CD4-positive, alpha-beta memory T cell (primary cell): ENCODE data around the gene CMIP. TPM values are rescaled to one million over a fixed set of nuclear protein-coding genes. Genes with fewer than 3 reads are reported as not detected.

Experiments used
- CTCF ChIA-PET: fragments of 350-600 bp; sonication (Branson Sonifier 250); formaldehyde crosslinking; loops from one replicate; lab custom pipeline; 2021; ENCODE audit warnings: inconsistent platforms; ENCODE audit not compliant: partially characterized antibody; lab: Charles Lee
- POLR2A ChIA-PET: fragments of 350-600 bp; sonication (Branson Sonifier 250); formaldehyde crosslinking; loops from one replicate; lab custom pipeline; 2021; ENCODE audit not compliant: partially characterized antibody; lab: Charles Lee
- DNase-seq, 5 donors: peaks; one replicate each; pipeline versions ENCODE4 v3.0.0 to v3.0.0-alpha.2; 2020 to 2022; ENCODE audit warnings: mixed read lengths in 1 of 5
- H3K27ac ChIP-seq: one replicate; pipeline ENCODE4 v1.7.0; 2013; ENCODE audit warnings: low read depth, low read length
- H3K27me3 ChIP-seq: 2 replicates; pipeline ENCODE4 v1.7.0; 2013; ENCODE audit warnings: mild to moderate bottlenecking, low read length, moderate library complexity; ENCODE audit not compliant: insufficient read depth
- H3K36me3 ChIP-seq: 2 replicates; pipeline ENCODE4 v1.7.0; 2013; ENCODE audit warnings: mild to moderate bottlenecking, low read length, moderate library complexity; ENCODE audit not compliant: insufficient read depth
- H3K4me1 ChIP-seq: 2 replicates; pipeline ENCODE4 v1.7.0; 2013; ENCODE audit warnings: mild to moderate bottlenecking, low read length, moderate library complexity; ENCODE audit not compliant: insufficient read depth
- H3K4me3 ChIP-seq, 2 donors: one replicate each; pipeline ENCODE4 v1.7.0; 2013; ENCODE audit warnings: low read length in 2 of 2, mild to moderate bottlenecking in 1 of 2
- H3K9me3 ChIP-seq, 2 donors: one replicate each; pipeline ENCODE4 v1.7.0; 2013; ENCODE audit warnings: low read length in 2 of 2, control low read depth in 1 of 2; ENCODE audit not compliant: control insufficient read depth in 1 of 2
- H3K27ac Mint-ChIP-seq, 7 donors: one replicate each; pipeline ENCODE4 v1.8.0; 2020 to 2021; ENCODE audit warnings: mixed read lengths in 7 of 7, mild to moderate bottlenecking in 6 of 7, inconsistent platforms in 3 of 7, moderate library complexity in 3 of 7
- H3K27me3 Mint-ChIP-seq, 2 donors: one replicate each; pipeline ENCODE4 v1.8.0; 2020 to 2021; ENCODE audit warnings: mixed read lengths in 2 of 2
- H3K36me3 Mint-ChIP-seq, 2 donors: one replicate each; pipeline ENCODE4 v1.8.0; 2020 to 2021; ENCODE audit warnings: mixed read lengths in 2 of 2, inconsistent platforms in 1 of 2, mild to moderate bottlenecking in 1 of 2
- H3K4me1 Mint-ChIP-seq, 4 donors: one replicate each; pipeline ENCODE4 v1.8.0; 2020 to 2021; ENCODE audit warnings: mixed read lengths in 4 of 4, mild to moderate bottlenecking in 1 of 4
- H3K4me3 Mint-ChIP-seq, 8 donors: one replicate each; pipeline ENCODE4 v1.8.0; 2020 to 2021; ENCODE audit warnings: mixed read lengths in 8 of 8, mild to moderate bottlenecking in 7 of 8, moderate library complexity in 6 of 8, inconsistent platforms in 3 of 8
- H3K9me3 Mint-ChIP-seq, 8 donors: one replicate each; pipeline ENCODE4 v1.8.0; 2020 to 2021; ENCODE audit warnings: mixed read lengths in 8 of 8, mild to moderate bottlenecking in 5 of 8, inconsistent platforms in 3 of 8, moderate library complexity in 1 of 8
- intact Hi-C: fragments of 100-400 bp; cut with micrococcal nuclease; formaldehyde crosslinking; loops from one replicate; pipeline ENCODE4 v1.15.1; 2023
- polyA plus RNA-seq, 2 donors: library from polyadenylated mRNA; unstranded; fragments of 300-500 nt; fragmentation: Illumina TruSeq; gene quantifications; one replicate each; pipeline ENCODE4 v1.2.3, GENCODE V29; 2021
- total RNA-seq, 2 experiments: library from RNA; stranded (reverse); gene quantifications; one replicate each; pipeline ENCODE4 v1.2.3, GENCODE V29; 2021

The CMIP gene
- total and polyA plus RNA-seq, 4 experiments from 2014 or later, result 0.84 to 36.4 (median 33.2) TPM; not detected in 1

- POLR2A ChIA-PET, result no interaction called here
- H3K27ac ChIP-seq, result no peak overlapping the region
- no peaks in the 10 kb centered on the region for H3K9me3 Mint-ChIP-seq
- intact Hi-C loops, result no loop called here
- H3K4me1 Mint-ChIP-seq, result peaks cover 4 to 19% (median 13%) of the 10 kb centered on the region in 4 donors
- H3K36me3 Mint-ChIP-seq, result peaks cover 2 to 4% of the 10 kb centered on the region in 2 donors
- no peaks in the 10 kb centered on the region for H3K27me3 Mint-ChIP-seq
- peak overlapping the region in 2 of 7 donors; percentile 7 for H3K27ac Mint-ChIP-seq
- H3K4me3 ChIP-seq, result no peak overlapping the region
- no peak for DNase-seq
- H3K27me3 ChIP-seq, result no peaks in the 10 kb centered on the region
- CTCF ChIA-PET, result interaction anchor here (1.2 kb wide), 1 partner anchor 22 kb away, joined by 4 read pairs; no protein-coding TSS in a partner anchor
- no peaks in the 10 kb centered on the region for H3K9me3 ChIP-seq
- no peaks in the 10 kb centered on the region for H3K4me1 ChIP-seq
- H3K4me3 Mint-ChIP-seq, result no peak overlapping the region
- no peaks in the 10 kb centered on the region for H3K36me3 ChIP-seq
These were observed 157.1 kb downstream of the CMIP start for GRCh38 chr16:81601601-81602255.

GRCh38 chr16:81602256-81602776 lies 157.7 kb downstream of the CMIP start:
- no peaks in the 10 kb centered on the region for H3K4me1 ChIP-seq
- intact Hi-C loops, result no loop called here
- H3K27me3 ChIP-seq, result no peaks in the 10 kb centered on the region
- no peaks in the 10 kb centered on the region for H3K27me3 Mint-ChIP-seq
- no peak for DNase-seq
- no peak overlapping the region for H3K4me3 Mint-ChIP-seq
- ChIA-PET POLR2A (interaction anchor here (0.6 kb wide), 1 partner anchor 175 kb away, joined by 3 read pairs; no protein-coding TSS in a partner anchor), CTCF (interaction anchor here (0.9 to 1.2 kb wide), 2 partner anchors 14 to 21 kb away, joined by 3 to 4 read pairs; no protein-coding TSS in a partner anchor)
- H3K4me1 Mint-ChIP-seq, result peaks cover 4 to 17% (median 12%) of the 10 kb centered on the region in 4 donors
- no peaks in the 10 kb centered on the region for H3K9me3 ChIP-seq
- H3K27ac ChIP-seq, result no peak overlapping the region
- H3K4me3 ChIP-seq, result no peak overlapping the region
- H3K36me3 Mint-ChIP-seq, result peaks cover 5 to 8% of the 10 kb centered on the region in 2 donors
- no peaks in the 10 kb centered on the region for H3K36me3 ChIP-seq
- H3K9me3 Mint-ChIP-seq, result no peaks in the 10 kb centered on the region
- H3K27ac Mint-ChIP-seq, result peak overlapping the region in 2 of 7 donors; percentile 23 to 31

GRCh38 chr16:81602792-81603191 lies 158.2 kb downstream of the CMIP start:
- Mint-ChIP-seq H3K9me3 (no peaks in the 10 kb centered on the region), H3K4me1 (peaks cover 4 to 16% (median 11%) of the 10 kb centered on the region in 4 donors), H3K4me3 (no peak overlapping the region), H3K27me3 (no peaks in the 10 kb centered on the region), H3K27ac (peak overlapping the region in 2 of 7 donors; percentile 10 to 36), H3K36me3 (peaks cover 10 to 11% of the 10 kb centered on the region in 2 donors)
- CTCF ChIA-PET, result interaction anchor here (0.9 to 1.2 kb wide), 2 partner anchors 14 to 21 kb away, joined by 3 to 4 read pairs; no protein-coding TSS in a partner anchor
- DNase-seq, result no peak
- Histone ChIP-seq H3K4me1 (no peaks in the 10 kb centered on the region), H3K4me3 (no peak overlapping the region), H3K9me3 (no peaks in the 10 kb centered on the region), H3K27me3 (no peaks in the 10 kb centered on the region), H3K27ac (no peak overlapping the region), H3K36me3 (no peaks in the 10 kb centered on the region)
- POLR2A ChIA-PET, result interaction anchor here (0.6 kb wide), 1 partner anchor 176 kb away, joined by 3 read pairs; no protein-coding TSS in a partner anchor
- intact Hi-C loops, result no loop called here

GRCh38 chr16:81604960-81605383 lies 160.4 kb downstream of the CMIP start:
- Mint-ChIP-seq H3K27ac (peak overlapping the region in 3 of 7 donors; percentile 19 to 79 (median 57)), H3K9me3 (no peaks in the 10 kb centered on the region), H3K36me3 (peaks cover 17 to 30% of the 10 kb centered on the region in 2 donors), H3K4me3 (no peak overlapping the region), H3K27me3 (no peaks in the 10 kb centered on the region), H3K4me1 (peaks cover 0 to 9% (median 4%) of the 10 kb centered on the region in 4 donors)
- no peak overlapping the region for H3K4me3 ChIP-seq
- H3K4me1 ChIP-seq, result no peaks in the 10 kb centered on the region
- no peaks in the 10 kb centered on the region for H3K36me3 ChIP-seq
- no peaks in the 10 kb centered on the region for H3K9me3 ChIP-seq
- POLR2A ChIA-PET, result interaction anchor here (0.8 kb wide), 1 partner anchor 11 kb away, joined by 3 read pairs; no protein-coding TSS in a partner anchor
- no peaks in the 10 kb centered on the region for H3K27me3 ChIP-seq
- H3K27ac ChIP-seq, result no peak overlapping the region
- no peak for DNase-seq
- intact Hi-C loops, result no loop called here
- CTCF ChIA-PET, result interaction anchor here (1.1 kb wide), 1 partner anchor 18 kb away, joined by 3 read pairs; no protein-coding TSS in a partner anchor

GRCh38 chr16:81606039-81606438 lies 161.4 kb downstream of the CMIP start:
- intact Hi-C loops, result no loop called here
- Mint-ChIP-seq H3K4me1 (peaks cover 0 to 9% (median 4%) of the 10 kb centered on the region in 4 donors), H3K27ac (peak overlapping the region in 3 of 7 donors; percentile 29 to 74 (median 39)), H3K27me3 (no peaks in the 10 kb centered on the region), H3K9me3 (no peaks in the 10 kb centered on the region), H3K4me3 (no peak overlapping the region), H3K36me3 (peaks cover 17 to 31% of the 10 kb centered on the region in 2 donors)
- Histone ChIP-seq H3K27ac (no peak overlapping the region), H3K4me3 (no peak overlapping the region), H3K4me1 (no peaks in the 10 kb centered on the region), H3K27me3 (no peaks in the 10 kb centered on the region), H3K36me3 (no peaks in the 10 kb centered on the region), H3K9me3 (no peaks in the 10 kb centered on the region)
- POLR2A ChIA-PET, result interaction anchor here (0.7 kb wide), 1 partner anchor 12 kb away, joined by 3 read pairs; no protein-coding TSS in a partner anchor
- no peak for DNase-seq
- CTCF ChIA-PET, result interaction anchor here (0.7 kb wide), 1 partner anchor 202 kb away, joined by 3 read pairs; no protein-coding TSS in a partner anchor

- Mint-ChIP-seq H3K27me3 (no peaks in the 10 kb centered on the region), H3K4me1 (peaks cover 0 to 9% (median 4%) of the 10 kb centered on the region in 4 donors), H3K36me3 (peaks cover 17 to 41% of the 10 kb centered on the region in 2 donors), H3K27ac (peak overlapping the region in 2 of 7 donors; percentile 13 to 72), H3K4me3 (no peak overlapping the region), H3K9me3 (no peaks in the 10 kb centered on the region)
- H3K27me3 ChIP-seq, result no peaks in the 10 kb centered on the region
- no peak overlapping the region for H3K4me3 ChIP-seq
- no peak for DNase-seq
- ChIA-PET POLR2A (interaction anchor here (1.3 kb wide), 1 partner anchor 10 kb away, joined by 4 read pairs; no protein-coding TSS in a partner anchor), CTCF (no interaction called here)
- H3K4me1 ChIP-seq, result no peaks in the 10 kb centered on the region
- intact Hi-C loops, result no loop called here
- H3K36me3 ChIP-seq, result no peaks in the 10 kb centered on the region
- H3K9me3 ChIP-seq, result no peaks in the 10 kb centered on the region
- no peak overlapping the region for H3K27ac ChIP-seq
These were observed 162.4 kb downstream of the CMIP start for GRCh38 chr16:81607006-81607405.
